GM19023 (cell line): Measurements from ENCODE around the gene HMX1.

Experiments used
- ATAC-seq: cut with Tn5 transposase; IDR thresholded peaks from one replicate; pipeline ENCODE4 v1.9.1; 2021; ENCODE audit warnings: mild to moderate bottlenecking, moderate library complexity; ENCODE audit not compliant: unreplicated experiment

HMX1 gene

DNA sequence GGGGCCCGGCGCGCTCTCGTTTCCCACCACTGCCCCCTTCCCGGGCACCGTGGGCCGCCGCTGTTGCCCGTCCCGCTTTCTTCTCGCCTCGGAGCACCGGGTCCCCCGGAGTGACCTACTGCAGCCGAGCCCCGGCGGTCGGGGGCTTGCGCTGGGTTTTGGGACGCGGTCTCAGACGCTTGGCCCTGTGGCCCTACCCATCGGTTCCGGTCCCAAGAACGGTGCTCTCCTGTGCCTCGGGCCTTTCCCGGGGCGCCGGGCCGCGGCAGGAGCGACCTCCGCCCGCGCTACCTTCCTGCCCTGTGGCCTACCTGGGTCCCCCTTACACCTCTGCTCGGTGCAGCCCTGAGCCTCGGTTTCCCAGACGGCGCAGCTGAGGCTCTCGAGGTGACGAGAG, 21.6 kb upstream of the HMX1 start:
- no peak for ATAC-seq

DNA sequence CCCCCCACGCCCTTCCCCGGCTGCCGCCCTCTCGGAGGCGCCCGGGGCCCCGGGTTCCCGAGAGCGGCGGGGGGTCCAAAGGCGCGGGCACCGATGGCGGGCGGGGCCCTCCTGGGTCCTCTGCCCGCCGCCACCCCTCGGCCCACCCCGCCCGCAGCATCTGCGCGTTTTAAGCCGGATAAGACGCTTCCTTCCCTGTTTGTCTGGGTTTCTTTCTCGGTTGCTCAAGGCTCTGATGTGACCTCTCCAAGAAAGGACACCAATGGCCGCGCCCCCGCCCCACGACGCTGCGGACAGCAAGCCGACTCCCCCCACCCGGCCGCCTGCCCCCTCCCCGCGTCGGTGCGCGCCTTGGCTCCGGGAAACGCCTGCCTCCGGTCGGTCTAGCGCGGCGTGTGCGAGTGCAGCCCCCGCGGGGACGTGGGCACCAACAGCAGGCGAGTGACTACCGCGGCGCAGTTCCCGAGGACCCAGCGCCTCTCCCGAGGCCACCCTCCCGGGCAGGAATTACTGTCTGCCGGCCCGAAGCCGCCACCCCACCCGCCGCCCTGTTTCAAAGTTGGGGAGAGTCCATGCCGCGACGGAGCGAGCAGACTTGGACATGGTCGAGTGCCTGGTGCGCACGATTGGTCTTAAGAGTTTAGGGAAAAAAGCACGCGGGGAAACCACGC, 21.1 kb upstream of the HMX1 start:
- ATAC-seq = no peak

DNA sequence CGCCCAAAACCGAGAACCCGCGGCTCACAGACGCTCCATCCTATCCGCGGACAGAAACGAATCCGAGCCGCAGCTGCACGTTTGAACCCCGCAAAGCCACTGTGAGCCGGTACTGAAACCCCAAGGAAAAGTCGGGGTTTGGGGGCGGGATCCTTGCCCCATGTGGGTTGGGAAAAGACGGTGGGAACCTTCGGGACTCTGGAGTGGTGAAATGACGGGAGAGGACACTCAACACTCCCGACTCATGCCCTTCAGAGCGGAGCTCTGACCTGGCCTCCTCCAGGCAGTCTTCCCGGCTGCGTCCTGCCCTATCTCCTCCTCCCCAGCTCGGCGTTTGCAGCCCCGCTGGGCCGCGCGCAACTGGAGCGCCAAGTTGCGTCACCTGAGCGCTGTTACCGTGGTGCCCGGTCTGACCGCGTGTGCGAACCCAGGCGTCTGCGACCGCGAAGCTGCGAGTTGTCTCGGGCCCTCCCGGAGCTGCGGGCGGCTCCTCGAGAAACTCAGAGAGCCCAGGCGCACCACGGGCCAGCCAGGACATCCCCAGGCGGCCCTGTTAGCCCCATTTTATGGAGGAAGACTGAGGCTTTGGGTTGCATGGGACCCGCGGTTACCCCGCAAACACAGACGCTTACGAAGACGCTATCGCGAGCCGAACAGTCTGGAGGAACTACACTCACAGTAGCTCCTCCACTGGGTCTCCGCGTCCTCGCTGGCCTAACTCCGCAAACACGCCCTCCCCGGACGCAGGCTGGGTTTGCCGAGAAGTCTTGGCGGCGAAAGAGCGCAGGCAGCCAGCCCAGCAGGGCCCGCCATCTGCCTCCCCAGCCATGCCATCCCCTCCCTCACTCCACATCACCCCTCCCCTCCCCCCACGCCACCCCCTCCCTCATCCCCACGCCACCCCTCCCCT, 20.3 kb upstream of the HMX1 start:
- no peak for ATAC-seq

DNA sequence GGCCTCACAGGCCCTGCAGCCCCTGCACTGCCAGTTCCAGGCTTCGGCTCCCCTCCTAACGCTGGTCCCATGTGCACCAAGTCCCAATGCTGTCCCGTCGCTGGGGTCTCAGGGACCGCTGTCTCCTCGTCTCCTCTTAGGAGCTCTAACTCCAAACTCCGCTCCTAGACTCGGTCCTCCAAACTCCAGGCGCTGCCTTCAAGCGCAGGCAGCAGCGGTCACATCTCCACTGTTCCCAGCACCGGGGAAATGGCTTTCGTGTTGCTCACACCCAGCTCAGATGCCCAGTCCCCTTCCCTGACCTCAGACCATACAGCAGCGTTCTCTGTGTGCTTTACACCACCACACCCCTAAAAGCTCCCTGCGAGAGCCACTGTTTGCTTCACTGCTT, 19.6 kb upstream of the HMX1 start:
- ATAC-seq = no peak

DNA sequence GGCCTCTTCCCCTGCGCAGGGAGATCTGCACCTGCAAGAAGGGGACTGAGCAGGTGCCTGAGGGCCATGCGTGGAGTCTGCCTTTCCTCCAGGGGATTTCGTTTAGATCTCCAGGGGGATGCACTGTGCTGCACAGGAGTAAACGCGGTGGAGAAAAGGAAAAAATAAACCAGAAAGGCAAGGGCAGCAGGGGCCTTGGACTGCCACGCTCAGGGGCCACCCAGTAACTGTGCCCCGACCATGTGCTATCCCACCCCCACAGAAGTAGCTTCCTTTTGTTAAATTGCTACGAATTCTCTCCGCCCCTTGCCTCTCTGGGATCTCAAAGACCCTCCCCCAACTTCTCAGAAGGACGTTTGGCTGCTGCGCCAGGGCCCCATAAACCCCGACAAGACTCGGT, 17.2 kb upstream of the HMX1 start:
- ATAC-seq = no peak

DNA sequence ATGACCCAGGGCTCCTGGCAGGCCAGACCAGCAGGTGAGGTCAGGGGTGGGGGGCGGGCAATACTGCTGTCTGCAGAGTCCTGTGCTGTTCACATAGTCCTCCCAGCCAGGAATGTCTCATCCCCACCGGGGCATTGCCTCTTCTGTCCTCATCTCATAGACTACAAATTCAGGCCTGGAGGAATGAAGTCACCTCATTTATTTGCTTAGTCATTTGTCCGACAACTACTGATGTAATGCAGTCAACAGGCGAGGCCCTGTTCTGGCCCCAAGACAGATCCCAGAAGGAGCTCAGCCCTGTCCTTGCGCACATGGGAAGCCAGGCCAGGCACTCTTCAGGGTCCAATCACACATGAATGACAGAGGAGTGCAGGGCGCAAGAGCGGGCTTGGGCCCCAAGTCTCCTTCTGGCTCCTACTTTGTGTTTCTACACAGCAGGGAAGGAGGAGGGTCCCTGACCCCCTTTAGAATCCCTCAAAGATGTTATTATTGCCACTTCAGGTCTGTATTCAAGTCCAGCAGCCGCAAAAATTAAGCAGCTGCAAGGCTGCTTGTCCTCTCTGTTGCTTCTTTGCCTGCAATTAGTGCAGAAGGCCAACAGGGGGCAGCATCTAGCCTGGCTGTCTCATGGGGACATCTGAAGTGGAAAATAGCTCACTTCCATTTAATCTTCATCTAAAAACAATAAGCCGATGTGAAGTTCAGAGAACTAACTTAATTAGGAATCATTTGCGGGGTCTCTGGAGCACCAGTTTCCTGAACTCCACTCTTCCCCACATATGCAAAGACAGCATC, 15.2 kb upstream of the HMX1 start:
- no peak for ATAC-seq

DNA sequence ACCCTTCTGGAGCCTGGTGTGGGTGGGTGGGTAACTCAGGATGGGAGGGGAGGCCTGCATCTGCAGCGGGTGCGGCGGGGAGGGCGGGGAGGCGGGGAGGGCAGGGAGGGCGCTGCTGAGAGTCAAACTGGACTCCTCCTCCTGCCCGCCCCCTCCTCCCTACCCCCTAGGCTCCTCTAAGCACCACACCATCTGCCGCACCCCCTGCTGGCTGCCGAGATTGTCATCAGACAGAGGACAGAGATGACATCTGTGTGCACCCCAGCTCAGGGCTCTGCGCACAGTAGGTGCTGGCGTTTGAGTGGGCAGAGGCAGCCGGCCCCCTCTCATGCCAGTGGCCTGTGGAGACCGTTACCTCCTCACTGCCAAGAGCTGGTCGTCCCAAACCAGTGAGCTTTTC, 10.6 kb upstream of the HMX1 start:
- no peak for ATAC-seq

DNA sequence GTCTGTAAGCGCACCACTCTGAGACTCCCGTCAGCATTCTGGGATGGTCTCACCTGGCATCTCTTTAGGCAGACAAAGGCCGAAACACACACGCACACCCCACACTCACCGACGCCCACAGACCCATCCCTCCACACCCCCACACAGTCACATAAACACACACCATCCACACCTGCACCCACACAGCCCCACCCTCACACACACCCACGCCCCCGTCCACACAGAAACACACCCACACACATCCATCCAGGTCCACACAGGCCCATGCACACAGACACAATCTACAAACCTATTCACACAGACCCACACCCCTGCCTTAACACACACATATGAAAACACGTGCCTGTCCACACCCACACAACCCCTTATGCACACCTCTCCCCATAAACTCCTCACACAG, 9.2 kb upstream of the HMX1 start:
- ATAC-seq = no peak

DNA sequence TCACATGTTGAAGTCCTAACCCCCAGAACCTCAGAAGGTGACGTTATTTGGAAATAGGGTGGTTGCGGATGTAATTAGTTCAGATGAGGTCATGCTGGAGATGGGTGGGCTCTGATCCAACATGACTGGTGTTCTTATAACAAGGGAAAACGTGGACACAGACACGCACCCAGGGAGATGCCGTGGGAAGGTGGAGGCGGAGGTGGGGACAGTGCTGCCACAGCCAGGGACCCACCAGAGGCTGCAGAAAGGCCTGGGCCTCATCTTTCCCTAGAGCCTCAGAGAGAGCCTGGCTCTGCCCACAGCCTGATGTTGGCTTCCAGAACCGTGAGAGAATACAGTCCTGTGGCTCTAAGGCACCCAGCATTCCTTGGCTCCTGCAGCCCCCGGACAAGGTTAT, 7.9 kb upstream of the HMX1 start:
- ATAC-seq = no peak

DNA sequence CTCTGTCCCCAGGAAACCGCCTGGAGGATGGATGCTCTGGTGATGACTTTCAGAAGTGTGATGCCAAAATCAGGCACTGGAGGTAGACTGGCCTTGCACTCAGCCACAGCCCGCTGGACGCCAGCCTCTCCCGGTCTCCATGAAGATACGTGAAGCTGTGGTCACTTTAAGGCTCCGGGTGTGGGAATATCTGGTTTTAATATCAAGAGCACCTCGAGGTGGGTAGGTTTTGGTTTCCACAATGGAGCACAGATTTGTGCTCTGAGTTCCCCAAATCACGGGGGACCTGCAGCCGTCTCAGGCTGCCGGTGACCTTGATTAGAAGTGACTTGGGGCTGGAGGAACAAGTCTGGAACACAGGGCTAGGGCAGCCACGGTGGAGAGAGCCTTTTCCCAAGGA, 6.8 kb upstream of the HMX1 start:
- ATAC-seq = no peak

DNA sequence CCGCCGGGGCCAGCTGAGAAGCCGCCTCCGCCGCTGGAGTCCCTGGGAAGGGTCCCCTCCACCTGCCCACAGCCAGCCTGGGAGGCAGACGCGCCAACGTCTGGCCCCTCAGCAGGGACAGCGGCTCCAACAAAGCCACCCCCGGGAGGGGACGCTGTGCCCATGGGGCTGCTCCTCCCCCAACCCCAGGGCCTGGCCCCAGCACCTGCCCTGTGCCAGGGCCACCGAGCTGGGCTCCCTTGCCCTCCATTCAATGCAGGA, 6.1 kb upstream of the HMX1 start:
- no peak for ATAC-seq

DNA sequence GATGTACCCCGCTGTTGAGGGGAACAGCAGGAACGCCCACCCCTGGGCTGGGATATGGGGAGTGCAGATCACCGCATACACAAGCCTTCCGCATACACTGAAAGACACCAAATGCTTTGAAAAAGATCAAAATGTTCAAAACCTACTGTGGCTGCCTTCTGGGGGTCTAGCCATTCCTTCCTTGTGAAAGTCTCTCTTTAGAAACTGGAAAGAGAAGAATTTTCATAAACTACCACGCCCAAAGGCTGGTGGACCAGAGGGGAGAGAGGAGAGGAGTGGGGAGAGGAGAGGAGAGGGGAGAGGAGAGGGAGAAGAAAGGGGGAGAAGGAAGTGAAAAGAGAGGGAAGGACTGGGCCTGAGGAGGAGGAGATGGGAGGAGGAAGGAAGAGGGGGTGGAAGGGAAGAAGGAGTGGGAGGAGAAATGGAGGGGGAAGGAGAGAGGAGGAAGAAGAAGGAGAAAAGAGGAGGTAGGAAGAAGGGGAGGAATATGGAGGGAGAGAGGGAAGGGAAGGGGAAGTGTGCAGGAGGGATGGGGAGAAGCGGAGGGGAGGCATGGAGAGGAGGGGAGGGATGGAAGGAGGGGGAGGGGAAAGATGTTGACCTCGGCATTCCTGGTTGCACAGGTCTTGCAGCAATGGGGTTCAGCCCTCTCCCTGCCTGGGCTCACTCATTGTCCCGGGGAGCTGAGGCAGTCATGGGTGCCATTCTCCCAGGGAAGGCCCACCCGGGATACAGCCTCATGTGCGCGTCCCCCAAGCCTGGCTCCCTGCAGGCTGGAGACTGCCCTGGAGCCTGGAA, 5.5 kb upstream of the HMX1 start:
- no peak for ATAC-seq

DNA sequence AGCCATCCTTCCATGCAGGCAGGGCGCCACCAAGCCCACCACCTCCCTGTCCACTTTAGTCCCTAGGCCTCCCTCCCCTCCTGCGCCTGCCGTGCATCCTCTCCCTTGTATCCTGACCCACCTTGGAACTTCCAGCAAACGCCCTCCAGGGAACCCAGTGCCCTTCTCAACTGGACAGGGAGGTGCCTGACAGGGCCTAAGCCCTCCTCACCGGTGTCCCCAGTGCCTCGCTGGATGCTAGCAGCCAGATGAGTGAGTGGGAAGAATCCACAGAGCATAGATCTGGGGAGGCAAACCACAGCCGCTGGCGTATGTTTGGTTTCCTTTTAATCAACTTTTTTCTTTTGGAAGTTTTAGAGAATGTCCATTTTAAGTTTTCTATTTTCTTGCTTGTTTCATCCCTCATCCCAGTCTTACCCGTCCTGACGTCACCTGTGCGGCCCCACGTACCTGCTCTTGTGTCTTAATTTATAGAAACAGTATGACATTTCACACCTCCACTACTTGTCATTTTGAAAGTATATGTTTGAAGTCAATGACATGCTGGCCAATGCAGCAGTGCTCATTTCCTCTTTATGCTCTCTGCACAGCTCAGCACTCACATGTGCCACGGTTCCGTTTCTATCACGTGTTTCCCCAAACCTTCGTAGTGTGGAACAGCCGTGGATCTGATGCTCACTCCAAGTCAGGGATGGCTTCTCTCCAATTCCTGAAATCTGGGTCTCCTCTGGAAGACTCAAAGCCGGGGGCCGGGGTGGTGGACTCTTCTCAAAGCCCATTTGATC, 3.4 kb upstream of the HMX1 start:
- no peak for ATAC-seq

DNA sequence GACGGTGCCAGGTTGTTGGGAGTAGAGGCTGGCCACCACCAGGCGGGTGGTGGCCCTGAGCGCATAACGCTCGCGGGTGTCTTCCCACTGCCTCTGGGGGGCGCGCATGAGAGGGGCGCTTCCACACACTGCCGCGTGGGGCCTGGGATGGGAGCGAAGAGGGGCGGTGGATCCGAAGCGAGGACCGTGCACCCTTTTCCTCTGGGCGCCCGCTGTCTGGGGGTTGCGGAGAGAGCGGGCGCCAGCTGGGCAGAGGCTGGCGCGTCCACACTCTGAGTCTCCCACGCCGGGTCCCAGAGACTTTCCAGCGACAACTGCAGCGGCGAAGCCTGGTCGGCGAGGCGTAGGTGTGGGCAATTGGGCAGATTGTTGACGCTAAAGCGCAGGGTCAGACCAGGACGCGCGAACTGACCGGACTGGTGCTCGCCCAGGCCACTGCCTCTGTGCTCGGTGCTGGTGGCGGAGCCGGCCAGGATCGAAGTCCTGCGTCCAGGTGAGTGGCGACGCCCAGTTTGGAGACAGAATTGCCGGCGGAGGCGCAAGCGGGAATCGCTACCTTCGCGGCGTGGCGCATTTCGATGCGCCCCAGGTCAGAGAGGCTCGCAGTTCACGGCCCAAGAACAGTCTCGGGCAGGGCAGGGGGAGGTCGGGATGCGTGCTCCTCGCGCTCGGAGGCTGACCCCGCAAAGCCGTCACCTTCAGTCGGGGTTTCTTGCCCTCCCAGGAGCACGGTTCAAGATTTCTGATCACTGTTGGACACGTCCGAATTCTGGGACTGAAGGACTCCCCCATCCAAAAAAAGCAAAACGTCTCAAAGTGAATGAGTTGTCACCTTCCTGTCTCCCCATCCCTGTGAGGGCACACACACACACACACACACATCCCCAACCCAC, 2.6 kb upstream of the HMX1 start:
- no peak for ATAC-seq

DNA sequence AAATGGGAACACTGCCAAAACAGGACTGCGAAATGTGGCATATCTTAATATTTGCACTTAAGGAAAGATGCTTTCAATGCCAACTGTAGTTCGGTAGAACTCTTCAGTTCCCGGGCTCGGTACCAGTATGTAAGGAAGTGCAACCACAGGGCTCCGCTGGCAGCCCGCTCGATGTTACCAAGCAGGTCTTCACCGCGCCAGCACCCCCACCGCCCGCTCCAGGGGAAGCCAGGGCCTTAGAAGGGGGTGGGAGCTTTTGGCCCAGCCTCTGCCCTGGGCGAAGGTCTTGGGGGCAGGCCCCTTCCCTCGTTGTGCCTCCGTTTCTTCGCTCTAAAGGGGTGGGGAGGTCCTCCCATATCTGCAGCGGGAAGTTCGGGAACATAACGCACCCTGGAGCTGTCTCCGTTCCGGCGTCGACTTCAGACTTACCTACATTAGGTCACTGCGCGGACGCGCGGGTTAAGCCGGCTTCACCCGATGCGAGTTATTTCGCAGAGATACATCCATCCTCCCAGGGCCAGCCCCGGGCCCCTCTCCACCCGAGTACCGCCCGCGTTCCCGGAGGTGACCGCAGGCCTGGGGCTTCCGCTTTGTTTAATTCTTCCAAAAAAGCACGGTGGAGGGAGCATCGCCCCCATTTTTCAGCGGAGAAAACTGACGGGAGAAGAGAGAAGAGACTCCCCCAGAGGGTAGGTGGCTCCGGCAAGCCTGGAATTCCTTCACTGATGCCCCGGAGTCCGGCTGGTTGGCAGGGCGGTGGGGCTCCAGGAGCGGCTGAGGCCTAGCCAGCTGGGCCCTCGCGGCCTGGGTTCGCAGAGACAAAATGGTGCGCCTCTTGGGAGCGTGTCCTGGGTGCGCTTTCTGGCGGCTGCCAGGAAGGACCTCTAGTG, 1.0 kb upstream of the HMX1 start:
- ATAC-seq = no peak

DNA sequence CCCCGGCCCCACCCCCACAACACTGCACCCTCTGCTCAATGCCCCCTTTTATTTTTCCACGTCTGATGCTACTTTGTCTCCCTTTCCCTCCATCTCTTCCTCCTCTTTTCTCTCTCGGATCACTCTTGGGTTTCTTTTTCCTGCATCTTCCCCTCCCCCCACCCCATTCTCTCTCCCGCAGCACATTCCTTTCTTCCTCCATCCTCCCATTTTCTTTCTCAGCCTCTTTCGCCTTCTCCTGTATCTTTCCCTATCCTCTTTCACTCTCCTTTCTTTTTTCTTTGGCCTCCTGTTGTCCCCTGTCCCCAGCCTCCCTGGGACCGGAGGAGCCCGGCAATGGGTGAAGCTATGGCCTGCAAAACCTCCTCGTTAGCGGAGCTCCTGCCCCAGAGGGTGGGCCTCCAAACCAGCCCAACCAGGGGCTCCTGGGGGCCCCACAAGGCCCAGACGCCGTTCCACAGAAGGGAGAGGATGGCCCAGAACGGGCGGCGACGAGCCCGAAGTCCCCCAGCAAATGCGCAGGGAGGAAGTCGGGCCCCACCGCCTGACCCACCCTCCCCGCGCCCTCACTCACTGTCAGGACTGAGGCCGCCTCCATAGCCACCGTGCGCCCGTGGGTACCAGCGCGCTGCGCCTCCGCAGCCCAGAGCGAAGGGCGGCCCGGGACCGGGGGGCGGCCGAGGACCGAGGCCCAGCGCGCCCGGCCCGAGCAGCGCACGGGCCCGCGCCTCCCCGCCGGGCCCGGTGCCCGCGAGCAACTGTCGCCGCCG, 807 bp downstream of the HMX1 start:
- ATAC-seq = no peak

DNA sequence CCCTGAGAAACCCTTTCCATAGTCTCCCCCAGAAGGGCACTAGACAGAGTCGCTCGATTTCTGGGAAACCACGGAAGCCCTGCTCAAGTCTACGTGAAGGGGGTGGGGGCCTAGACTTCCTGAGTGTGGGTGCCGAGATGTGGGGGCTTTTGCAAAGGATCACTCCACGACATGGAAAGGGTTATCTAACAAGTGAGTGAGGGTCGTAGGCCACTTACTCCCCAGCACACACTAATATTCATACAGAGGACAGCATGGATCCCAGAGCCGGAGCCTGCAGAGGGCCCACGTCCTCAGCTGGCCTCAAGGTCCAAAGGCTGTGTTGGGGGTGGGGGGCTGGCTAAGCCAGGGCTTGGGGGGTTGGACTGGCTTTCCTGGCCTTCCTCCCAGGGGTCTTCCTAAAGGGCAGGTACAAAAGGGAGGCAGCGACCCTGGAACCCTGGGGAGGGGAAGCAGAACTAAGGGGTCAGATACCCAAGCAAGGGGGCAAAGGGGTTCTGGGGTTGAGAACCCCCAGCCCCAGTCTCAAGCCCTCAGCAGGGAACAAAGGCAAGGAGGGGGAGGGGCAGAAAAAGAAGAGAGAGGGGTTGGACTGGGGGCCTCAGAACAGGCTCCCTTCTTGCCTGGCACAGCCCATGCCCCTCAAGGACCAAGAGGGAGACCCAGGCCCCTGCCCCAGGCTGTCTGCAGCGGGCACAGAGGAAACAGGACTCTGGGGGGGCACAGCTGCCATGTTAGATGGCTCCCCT, 1.6 kb downstream of the HMX1 start:
- no peak for ATAC-seq
